HG03342 (cell line): ENCODE data around the gene DIAPH1.

ENCODE experiments used
- ATAC-seq: cut with Tn5 transposase; IDR thresholded peaks from one replicate; pipeline ENCODE4 v1.9.1; 2021; ENCODE audit warnings: mild to moderate bottlenecking, moderate library complexity; ENCODE audit not compliant: unreplicated experiment

The DIAPH1 gene

GRCh38 chr5:141508440-141508797, 110.4 kb downstream of the DIAPH1 start:
- no peak for ATAC-seq

GRCh38 chr5:141507387-141508091, 111.3 kb downstream of the DIAPH1 start:
- ATAC-seq, result peak; percentile 36

GRCh38 chr5:141506381-141507155, 112.2 kb downstream of the DIAPH1 start:
- no peak for ATAC-seq

- ATAC-seq, result no peak
Measured at GRCh38 chr5:141504216-141504615, 114.6 kb downstream of the DIAPH1 start.

- no peak for ATAC-seq
Measured at GRCh38 chr5:141503681-141504080, 115.1 kb downstream of the DIAPH1 start.

GRCh38 chr5:141501761-141502160, 117.0 kb downstream of the DIAPH1 start:
- no peak for ATAC-seq

- ATAC-seq, result no peak
Measured at GRCh38 chr5:141496038-141496437, 122.8 kb downstream of the DIAPH1 start.

- no peak for ATAC-seq
Measured at GRCh38 chr5:141495453-141495811, 123.4 kb downstream of the DIAPH1 start.

GRCh38 chr5:141494761-141495452, 123.9 kb downstream of the DIAPH1 start:
- no peak for ATAC-seq

- no peak for ATAC-seq
Measured at GRCh38 chr5:141493500-141494422, 125.0 kb downstream of the DIAPH1 start.

GRCh38 chr5:141492168-141492885, 126.5 kb downstream of the DIAPH1 start:
- ATAC-seq, result peak; percentile 39

GRCh38 chr5:141491323-141492167, 127.3 kb downstream of the DIAPH1 start:
- peak; percentile 17 for ATAC-seq

GRCh38 chr5:141490771-141491170, 128.0 kb downstream of the DIAPH1 start:
- no peak for ATAC-seq

- no peak for ATAC-seq
Measured at GRCh38 chr5:141490271-141490670, 128.5 kb downstream of the DIAPH1 start.

GRCh38 chr5:141489841-141490240, 129.0 kb downstream of the DIAPH1 start:
- no peak for ATAC-seq

GRCh38 chr5:141488591-141489561, 129.9 kb downstream of the DIAPH1 start, which contains the start of gene PCDHGC5:
PCDHGC5 (plus strand) TSS chr5:141489081; CDS start chr5:141489241, 160 bp downstream.
- ATAC-seq, result no peak

- ATAC-seq, result no peak
Measured at GRCh38 chr5:141487131-141487530, 131.7 kb downstream of the DIAPH1 start.

GRCh38 chr5:141486091-141486490, 132.7 kb downstream of the DIAPH1 start:
- ATAC-seq, result no peak
